H1 (cell line): Measurements from ENCODE around the gene GRID1. TPM values are rescaled to one million over a fixed set of nuclear protein-coding genes. Genes with fewer than 3 reads are reported as not detected.

ENCODE experiments used
- CTCF ChIA-PET: fragments of 300-600 bp; sonication (Branson Sonifier 250); formaldehyde crosslinking; loops from one replicate; lab custom pipeline; 2021; ENCODE audit not compliant: partially characterized antibody; lab: Charles Lee
- POLR2A ChIA-PET: fragments of 300-600 bp; sonication (Branson Sonifier 250); formaldehyde crosslinking; loops from one replicate; lab custom pipeline; 2021; ENCODE audit warnings: inconsistent platforms; ENCODE audit not compliant: partially characterized antibody; lab: Charles Lee
- DNase-seq, 2 experiments: peaks; one replicate each; pipeline versions ENCODE4 v3.0.0 to v3.0.0-alpha.2; 2010 to 2022; ENCODE audit warnings: low spot score in 2 of 2, low read depth in 1 of 2, mixed read lengths in 1 of 2
- FAIRE-seq: peaks from 2 replicates; lab custom pipeline; 2011; peaks lifted over from hg19 to GRCh38; lab: Jason Lieb, UNC
- H2AFZ ChIP-seq: 2 replicates; pipeline ENCODE4 v1.8.1; 2012; ENCODE audit warnings: low read length, inconsistent platforms
- H2AK5ac ChIP-seq: 2 replicates; pipeline ENCODE4 v1.6.1; 2013; ENCODE audit warnings: low read depth, low read length
- H2BK120ac ChIP-seq: replicated peaks from 2 replicates; pipeline ENCODE3; 2013; ENCODE audit warnings: low read depth, low read length, inconsistent platforms
- H2BK12ac ChIP-seq: 2 replicates; pipeline ENCODE4 v1.6.1; 2013; ENCODE audit warnings: low read depth, low read length
- H2BK15ac ChIP-seq: 2 replicates; pipeline ENCODE4 v1.6.1; 2013; ENCODE audit warnings: low read length
- H2BK20ac ChIP-seq: 2 replicates; pipeline ENCODE4 v1.6.1; 2013; ENCODE audit warnings: low read length
- H2BK5ac ChIP-seq: 2 replicates; pipeline ENCODE4 v1.6.1; 2013; ENCODE audit warnings: low read depth, low read length
- H3K14ac ChIP-seq: 2 replicates; pipeline ENCODE4 v1.6.1; 2013; ENCODE audit warnings: inconsistent platforms; ENCODE audit not compliant: insufficient read length
- H3K18ac ChIP-seq: 2 replicates; pipeline ENCODE4 v1.6.1; 2013; ENCODE audit warnings: low read length; ENCODE audit errors: extremely low read depth
- H3K23ac ChIP-seq: 2 replicates; pipeline ENCODE4 v1.6.1; 2013; ENCODE audit warnings: inconsistent platforms; ENCODE audit not compliant: insufficient read length
- H3K23me2 ChIP-seq: 2 replicates; pipeline ENCODE4 v1.6.1; 2013; ENCODE audit warnings: low read depth, low read length
- H3K27ac ChIP-seq: 2 replicates; pipeline ENCODE4 v1.6.1; 2011; ENCODE audit warnings: low read depth, low read length, inconsistent platforms
- H3K27me3 ChIP-seq, 4 experiments: replicated peaks in 1 of 4; 1 replicate in 1 of 4; 2 replicates in 3 of 4; pipeline versions ENCODE4 v1.6.1 to v1.8.1; 2011 to 2013; ENCODE audit warnings: low read length in 3 of 4, mild to moderate bottlenecking in 3 of 4, inconsistent platforms in 2 of 4, mixed read lengths in 2 of 4, moderate library complexity in 1 of 4; ENCODE audit not compliant: control insufficient read depth in 3 of 4, insufficient read depth in 3 of 4; ENCODE audit errors: extremely low read depth in 1 of 4
- H3K36me3 ChIP-seq, 4 experiments: 2 replicates each; pipeline versions ENCODE4 v1.6.1 to v1.8.1; 2011 to 2013; ENCODE audit warnings: mild to moderate bottlenecking in 4 of 4, low read length in 3 of 4, moderate library complexity in 2 of 4, control low read depth in 1 of 4, inconsistent platforms in 1 of 4; ENCODE audit not compliant: insufficient read depth in 4 of 4, control insufficient read depth in 2 of 4
- H3K4ac ChIP-seq: replicated peaks from 2 replicates; pipeline ENCODE3; 2013; ENCODE audit warnings: low read length, low read depth, mixed read lengths, inconsistent platforms; ENCODE audit not compliant: insufficient read length
- H3K4me1 ChIP-seq, 4 experiments: replicated peaks in 1 of 4; 1 replicate in 1 of 4; 2 replicates in 3 of 4; pipeline versions ENCODE4 v1.6.1 to v1.8.1; 2011 to 2013; ENCODE audit warnings: low read length in 3 of 4, inconsistent platforms in 2 of 4, mixed read lengths in 1 of 4; ENCODE audit not compliant: insufficient read depth in 4 of 4, control insufficient read depth in 3 of 4
- H3K4me2 ChIP-seq, 2 experiments: 2 replicates each; pipeline versions ENCODE4 v1.6.1 to v1.8.1; 2011 to 2013; ENCODE audit warnings: low read depth in 2 of 2, low read length in 2 of 2, control low read depth in 1 of 2, inconsistent platforms in 1 of 2, mild to moderate bottlenecking in 1 of 2; ENCODE audit not compliant: insufficient read depth in 1 of 2
- H3K4me3 ChIP-seq, 4 experiments: fragments of 200-600, 300-600 bp in 1 of 4; sonication (generic), shearing (Covaris generic), sonication (Bioruptor Twin) in 1 of 4; 2 replicates each; pipeline versions ENCODE4 v1.5.1 to v1.8.1; 2011 to 2016; ENCODE audit warnings: low read length in 4 of 4, low read depth in 3 of 4, control low read depth in 2 of 4, inconsistent platforms in 2 of 4, mild to moderate bottlenecking in 2 of 4, mixed read lengths in 1 of 4, moderate library complexity in 1 of 4; ENCODE audit not compliant: insufficient read depth in 2 of 4; ENCODE audit errors: extremely low read depth in 1 of 4
- H3K56ac ChIP-seq: replicated peaks from 2 replicates; pipeline ENCODE3; 2013; ENCODE audit warnings: low read depth, mild to moderate bottlenecking, mixed read lengths, low read length, inconsistent platforms; ENCODE audit not compliant: insufficient read length
- H3K79me1 ChIP-seq: 2 replicates; pipeline ENCODE4 v1.6.1; 2013; ENCODE audit warnings: low read depth, low read length, control low read depth
- H3K79me2 ChIP-seq, 2 experiments: 2 replicates each; pipeline versions ENCODE4 v1.6.1 to v1.8.1; 2012 to 2013; ENCODE audit warnings: low read length in 2 of 2, mild to moderate bottlenecking in 2 of 2, inconsistent platforms in 1 of 2; ENCODE audit not compliant: insufficient read depth in 2 of 2, control insufficient read depth in 1 of 2
- H3K9ac ChIP-seq, 4 experiments: replicated peaks in 1 of 4; 1 replicate in 1 of 4; 2 replicates in 3 of 4; pipeline versions ENCODE4 v1.6.1 to v1.8.1; 2011 to 2013; ENCODE audit warnings: low read depth in 3 of 4, low read length in 3 of 4, control low read depth in 2 of 4, mild to moderate bottlenecking in 2 of 4, moderate library complexity in 2 of 4, inconsistent platforms in 1 of 4; ENCODE audit errors: extremely low read depth in 1 of 4
- H3K9me3 ChIP-seq, 2 experiments: 2 replicates each; pipeline versions ENCODE4 v1.6.1 to v1.8.1; 2012 to 2013; ENCODE audit warnings: mild to moderate bottlenecking in 2 of 2, moderate library complexity in 2 of 2, control low read depth in 1 of 2, inconsistent platforms in 1 of 2, low read depth in 1 of 2, low read length in 1 of 2, mixed read lengths in 1 of 2; ENCODE audit not compliant: insufficient read depth in 2 of 2
- H4K20me1 ChIP-seq, 2 experiments: replicated peaks in 1 of 2; 2 replicates each; pipeline versions ENCODE3 to v1.8.1; 2011 to 2013; ENCODE audit warnings: inconsistent platforms in 2 of 2, low read length in 2 of 2, mild to moderate bottlenecking in 1 of 2; ENCODE audit not compliant: insufficient read depth in 2 of 2, control insufficient read depth in 1 of 2
- H4K5ac ChIP-seq: 2 replicates; pipeline ENCODE4 v1.6.1; 2013; ENCODE audit warnings: low read length, low read depth, mixed read lengths, inconsistent platforms; ENCODE audit not compliant: insufficient read length
- H4K8ac ChIP-seq: 2 replicates; pipeline ENCODE4 v1.8.0; 2013; ENCODE audit warnings: mild to moderate bottlenecking, moderate library complexity, low read length, inconsistent platforms; ENCODE audit not compliant: insufficient read depth; ENCODE audit errors: extremely low read depth
- H4K91ac ChIP-seq: replicated peaks from 2 replicates; pipeline ENCODE3; 2013; ENCODE audit warnings: low read length, mixed read lengths, inconsistent platforms; ENCODE audit not compliant: insufficient read length
- CHD1 ChIP-seq: IDR thresholded peaks from 2 replicates; pipeline ENCODE4 v1.6.1; 2012; ENCODE audit warnings: low read depth, low read length, improper control_type of control experiment
- CTBP2 ChIP-seq: IDR thresholded peaks from 2 replicates; pipeline ENCODE4 v1.7.0; 2011; ENCODE audit warnings: borderline replicate concordance, mild to moderate bottlenecking, moderate library complexity, mixed read lengths, low read length; ENCODE audit not compliant: insufficient read depth, insufficient read length
- EGR1 ChIP-seq: IDR thresholded peaks from 2 replicates; pipeline ENCODE4 v1.6.1; 2011; ENCODE audit warnings: low read depth, low read length, borderline replicate concordance
- FOSL1 ChIP-seq: IDR thresholded peaks from 2 replicates; pipeline ENCODE4 v1.6.1; 2011; ENCODE audit warnings: mild to moderate bottlenecking, low read depth, low read length, moderate library complexity; ENCODE audit not compliant: insufficient read depth
- GABPA ChIP-seq: IDR thresholded peaks from 2 replicates; pipeline ENCODE4 v1.6.1; 2011; ENCODE audit warnings: mild to moderate bottlenecking, low read length, moderate library complexity, borderline replicate concordance; ENCODE audit not compliant: insufficient read depth
- JUN ChIP-seq: IDR thresholded peaks from 2 replicates; pipeline ENCODE4 v1.6.1; 2011; ENCODE audit warnings: low read depth, mild to moderate bottlenecking, improper control_type of control experiment, low read length
- JUND ChIP-seq: IDR thresholded peaks from 2 replicates; pipeline ENCODE4 v1.6.1; 2011; ENCODE audit warnings: mild to moderate bottlenecking, improper control_type of control experiment, low read length
- KDM1A ChIP-seq: fragments of 200-600, 300-600 bp; sonication (generic); IDR thresholded peaks from 2 replicates; pipeline ENCODE4 v1.7.1; 2016; ENCODE audit warnings: mild to moderate bottlenecking, low read length, borderline replicate concordance
- NRF1 ChIP-seq: IDR thresholded peaks from 2 replicates; pipeline ENCODE4 v1.6.1; 2011; ENCODE audit warnings: mild to moderate bottlenecking, low read depth, low read length, improper control_type of control experiment
- PHF8 ChIP-seq: fragments of 200-600 bp; sonication (generic); conservative IDR thresholded peaks from 2 replicates; pipeline ENCODE4 v1.7.1; 2012; ENCODE audit warnings: low read depth, mild to moderate bottlenecking, inconsistent platforms, low read length, moderate library complexity
- POLR2AphosphoS5 ChIP-seq: IDR thresholded peaks from 2 replicates; pipeline ENCODE4 v1.6.1; 2011; ENCODE audit warnings: low read depth, low read length
- RAD21 ChIP-seq, 2 experiments: IDR thresholded peaks in 1 of 2; conservative IDR thresholded peaks in 1 of 2; 2 replicates each; pipeline ENCODE4 v1.6.1; 2011; ENCODE audit warnings: low read depth in 2 of 2, low read length in 2 of 2, improper control_type of control experiment in 1 of 2, inconsistent platforms in 1 of 2, mild to moderate bottlenecking in 1 of 2, moderate library complexity in 1 of 2
- SIRT6 ChIP-seq: IDR thresholded peaks from one replicate; pipeline ENCODE4 v1.7.1; 2012; ENCODE audit warnings: low read length, inconsistent platforms
- WGBS, 2 experiments: shearing (Covaris generic) in 1 of 2; methylation state at CpG; one replicate each; pipeline versions ENCODE4 v1.1.6 to v1.1.7; 2013 to 2015; ENCODE audit warnings: low lambda C conversion rate in 2 of 2, mixed read lengths in 2 of 2, inconsistent platforms in 1 of 2, low coverage in 1 of 2, missing lambda C conversion rate in 1 of 2; ENCODE audit not compliant: insufficient replicate concordance in 2 of 2, insufficient coverage in 1 of 2, insufficient read length in 1 of 2; ENCODE audit errors: extremely low coverage in 1 of 2, missing lambda C conversion rate in 1 of 2; 5-methylcytosine and 5-hydroxymethylcytosine counted together
- polyA plus RNA-seq, 7 experiments: library from polyadenylated mRNA; depleted of rRNA in 3 of 7; stranded (reverse) in 5 of 7; unstranded in 2 of 7; fragments of >200 nt in 5 of 7; fragments of 200-250 nt in 2 of 7; gene quantifications; 1 replicate in 5 of 7; 2 replicates in 1 of 7; 4 replicates in 1 of 7; pipeline versions ENCODE4 v1.2.1 to v1.2.3, GENCODE V29; 2011 to 2013; ENCODE audit warnings: missing spikeins in 2 of 7, mixed read lengths in 2 of 7
- total RNA-seq: library from RNA; stranded (reverse); fragmentation: NEBNext Ultra II Directional; extraction: Animal tissue kit (Norgen Biotek cat#: 25700); gene quantifications from 2 replicates; pipeline ENCODE4 v1.2.1, GENCODE V29; 2021
- TF ChIP-seq, protein P1 (sequence below): IDR thresholded peaks from 2 replicates; pipeline ENCODE4 v1.6.1; 2012; ENCODE audit warnings: inconsistent platforms

GRID1 gene
- total and polyA plus RNA-seq, 2 of the 8 experiments (the other 6 are each of a cell fraction or from before 2014, with no cell fraction given), result 0.22 to 0.30 TPM

DNA sequence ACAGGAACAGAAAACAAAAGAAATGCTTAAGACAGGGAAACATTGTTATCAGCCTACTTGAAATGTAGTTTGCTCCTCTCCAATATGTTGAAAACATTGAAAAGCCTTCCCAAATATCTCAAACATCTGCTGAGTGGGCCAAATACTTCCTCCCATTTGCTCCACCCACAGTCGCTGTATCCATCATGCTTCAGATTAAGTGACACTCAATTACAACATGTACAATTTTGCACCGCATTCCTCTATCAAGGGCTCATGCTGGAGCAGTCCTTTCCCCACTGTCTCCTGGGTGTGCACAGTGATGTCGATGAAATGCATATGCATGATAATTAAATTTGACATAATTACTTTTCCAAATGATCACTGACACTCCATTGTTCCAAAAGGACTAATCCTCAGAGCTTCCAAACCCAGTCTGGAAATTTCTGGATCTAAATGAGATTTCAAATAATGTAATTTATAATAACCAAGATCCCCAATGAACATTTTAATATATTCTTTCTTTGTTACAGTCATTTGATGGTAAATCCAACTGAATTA lies 604.6 kb downstream of the GRID1 start:
- Histone ChIP-seq H4K8ac (no peak overlapping the region), H2BK12ac (no peak overlapping the region), H3K23me2 (no peaks in the 10 kb centered on the region), H3K79me2 (no peaks in the 10 kb centered on the region), H3K4me3 (no peak overlapping the region), H2BK15ac (no peak overlapping the region), H3K27me3 (no peaks in the 10 kb centered on the region), H3K79me1 (no peaks in the 10 kb centered on the region), H2BK5ac (no peak overlapping the region), H3K23ac (no peak overlapping the region), H2BK120ac (no peak overlapping the region), H3K9ac (no peak overlapping the region), H3K9me3 (no peaks in the 10 kb centered on the region), H3K56ac (no peak overlapping the region), H3K27ac (no peak overlapping the region), H3K4me2 (no peak overlapping the region), H3K36me3 (no peaks in the 10 kb centered on the region), H2AK5ac (no peak overlapping the region), H3K4me1 (no peaks in the 10 kb centered on the region; a peak in 1 of 7 replicates), H4K5ac (no peak overlapping the region), H4K20me1 (no peaks in the 10 kb centered on the region), H3K4ac (no peak overlapping the region), H3K18ac (no peak overlapping the region), H2AFZ (no peak overlapping the region), H3K14ac (no peak overlapping the region), H4K91ac (no peak overlapping the region), H2BK20ac (no peak overlapping the region)
- no peak for DNase-seq
- CTCF ChIA-PET, result interaction anchor here (1.2 to 1.6 kb wide), 2 partner anchors 82 to 365 kb away, joined by 3 read pairs; no protein-coding TSS in a partner anchor
- WGBS, 2 experiments, result 80% methylated on average over 3 of the region's 3 CpGs; no CpG with 5 or more reads in 1 of the 2 experiments
- POLR2A ChIA-PET, result no interaction called here
- FAIRE-seq, result no peak
- no peak for TF ChIP-seq JUND
- no peak for TF ChIP-seq NRF1
- TF ChIP-seq POLR2AphosphoS5, result no peak
- no peak for TF ChIP-seq CTBP2
- TF ChIP-seq FOSL1, result no peak
- TF ChIP-seq CHD1, result no peak
- no peak for TF ChIP-seq EGR1
- no peak for TF ChIP-seq SIRT6
- TF ChIP-seq PHF8, result no peak
- TF ChIP-seq RAD21 (IDR thresholded peaks at IDR 0.05 in 1 of 2, conservative IDR thresholded peaks at IDR 0.05 in 1 of 2; ENCODE audit: low read depth in 2 of 2, low read length in 2 of 2), result no peak
- TF ChIP-seq GABPA, result no peak
- TF ChIP-seq JUN, result no peak
- TF ChIP-seq, protein P1, sequence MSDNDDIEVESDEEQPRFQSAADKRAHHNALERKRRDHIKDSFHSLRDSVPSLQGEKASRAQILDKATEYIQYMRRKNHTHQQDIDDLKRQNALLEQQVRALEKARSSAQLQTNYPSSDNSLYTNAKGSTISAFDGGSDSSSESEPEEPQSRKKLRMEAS, result no peak
- TF ChIP-seq KDM1A, result no peak
